Mucosa of descending colon (tissue), 3 donors: ENCODE measurements around the gene GNA14. TPM values are rescaled to one million over a fixed set of nuclear protein-coding genes. Genes with fewer than 3 reads are reported as not detected.
A peak's percentile ranks its signal among the peaks of the same experiment; 100 is the strongest.

ENCODE experiments used
- ATAC-seq: fragments of 200-7000 bp; cut with Tn5 transposase; one replicate; pipeline ENCODE4 v1.9.1; 2020; ENCODE audit warnings: mild to moderate bottlenecking, moderate library complexity
- DNase-seq, 3 donors: peaks; one replicate each; pipeline ENCODE4 v3.0.0-alpha.2; 2020
- H3K36me3 ChIP-seq: fragments of 200-600 bp; one replicate; pipeline ENCODE4 v1.8.0; 2021; ENCODE audit warnings: low read depth, mild to moderate bottlenecking
- H3K4me1 ChIP-seq: fragments of 200-600 bp; one replicate; pipeline ENCODE4 v1.8.0; 2021; ENCODE audit warnings: low read depth, mild to moderate bottlenecking
- H3K4me3 ChIP-seq: fragments of 200-600 bp; one replicate; pipeline ENCODE4 v1.8.0; 2021; ENCODE audit warnings: mild to moderate bottlenecking
- H3K9me3 ChIP-seq: fragments of 200-600 bp; one replicate; pipeline ENCODE4 v1.8.0; 2021; ENCODE audit warnings: mild to moderate bottlenecking
- intact Hi-C, 2 donors: fragments of 100-400 bp; cut with DNase I in 1 of 2; cut with micrococcal nuclease in 1 of 2; formaldehyde crosslinking; loops; one replicate each; pipeline versions ENCODE4 v1.11.0 to v1.11.1; 2022; cut with DNase I, micrococcal nuclease
- total RNA-seq, 3 donors: library from RNA; stranded (reverse); fragmentation: NEBNext Ultra II Directional in 2 of 3; extraction: Animal tissue kit (Norgen Biotek cat#: 25700) in 2 of 3; gene quantifications; one replicate each; pipeline versions ENCODE4 v1.2.1 to v1.2.4, GENCODE V29; 2021 to 2023
- TF ChIP-seq, protein P1 (sequence below): fragments of 200-600 bp; IDR thresholded peaks from one replicate; pipeline ENCODE4 v1.8.0; 2022; ENCODE audit warnings: antibody characterized with exemption, mild to moderate bottlenecking
- donor health status: DM: no; HTN: no; CAD: no; lungs with moderate emphysema.
- donor health status: DM: no; HTN: no; CAD: no.
- donor health status: DM: no; HTN: yes; CAD: no.

Gene GNA14
- total RNA-seq, 3 donors from 2014 or later = 7.0 to 14.6 (median 7.4) TPM

DNA sequence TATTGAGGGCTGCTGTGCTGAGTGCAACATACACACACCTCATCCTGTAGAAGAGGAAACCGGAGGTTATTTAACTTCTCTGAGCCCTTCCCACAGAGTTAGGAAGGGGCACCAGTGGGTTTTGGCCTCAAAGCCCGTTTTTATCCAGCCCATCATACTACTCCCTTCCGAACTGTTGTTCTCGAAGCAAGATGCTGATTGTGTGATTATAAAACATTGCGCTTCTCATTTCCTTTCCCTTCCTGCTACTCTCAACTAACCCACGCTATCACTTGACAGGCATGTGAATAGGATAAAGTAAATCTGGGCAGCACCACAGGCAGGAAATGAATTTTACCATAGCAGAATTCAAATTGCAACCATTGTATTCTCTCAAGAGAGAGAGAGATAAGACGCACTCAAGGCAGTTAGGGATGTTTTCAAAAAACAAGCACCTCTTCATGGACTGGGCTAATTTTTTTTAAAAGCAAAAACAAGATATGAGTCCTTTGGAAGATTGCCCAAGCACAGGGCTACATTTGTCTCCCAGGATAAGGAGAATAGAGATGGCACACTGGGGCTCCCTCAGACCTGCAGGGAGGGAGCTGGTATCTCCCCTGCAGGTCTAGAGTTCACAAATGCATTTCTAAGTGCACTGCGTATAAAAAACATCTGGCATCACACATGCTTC, 52.6 kb downstream of the GNA14 start:
- intact Hi-C loops = no loop called here
- no peak for ATAC-seq
- Histone ChIP-seq H3K4me1 (peaks cover 10% of the 10 kb centered on the region), H3K4me3 (no peak overlapping the region), H3K36me3 (no peaks in the 10 kb centered on the region), H3K9me3 (no peaks in the 10 kb centered on the region)
- TF ChIP-seq, protein P1, sequence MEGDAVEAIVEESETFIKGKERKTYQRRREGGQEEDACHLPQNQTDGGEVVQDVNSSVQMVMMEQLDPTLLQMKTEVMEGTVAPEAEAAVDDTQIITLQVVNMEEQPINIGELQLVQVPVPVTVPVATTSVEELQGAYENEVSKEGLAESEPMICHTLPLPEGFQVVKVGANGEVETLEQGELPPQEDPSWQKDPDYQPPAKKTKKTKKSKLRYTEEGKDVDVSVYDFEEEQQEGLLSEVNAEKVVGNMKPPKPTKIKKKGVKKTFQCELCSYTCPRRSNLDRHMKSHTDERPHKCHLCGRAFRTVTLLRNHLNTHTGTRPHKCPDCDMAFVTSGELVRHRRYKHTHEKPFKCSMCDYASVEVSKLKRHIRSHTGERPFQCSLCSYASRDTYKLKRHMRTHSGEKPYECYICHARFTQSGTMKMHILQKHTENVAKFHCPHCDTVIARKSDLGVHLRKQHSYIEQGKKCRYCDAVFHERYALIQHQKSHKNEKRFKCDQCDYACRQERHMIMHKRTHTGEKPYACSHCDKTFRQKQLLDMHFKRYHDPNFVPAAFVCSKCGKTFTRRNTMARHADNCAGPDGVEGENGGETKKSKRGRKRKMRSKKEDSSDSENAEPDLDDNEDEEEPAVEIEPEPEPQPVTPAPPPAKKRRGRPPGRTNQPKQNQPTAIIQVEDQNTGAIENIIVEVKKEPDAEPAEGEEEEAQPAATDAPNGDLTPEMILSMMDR = no peak
- DNase-seq = no peak

DNA sequence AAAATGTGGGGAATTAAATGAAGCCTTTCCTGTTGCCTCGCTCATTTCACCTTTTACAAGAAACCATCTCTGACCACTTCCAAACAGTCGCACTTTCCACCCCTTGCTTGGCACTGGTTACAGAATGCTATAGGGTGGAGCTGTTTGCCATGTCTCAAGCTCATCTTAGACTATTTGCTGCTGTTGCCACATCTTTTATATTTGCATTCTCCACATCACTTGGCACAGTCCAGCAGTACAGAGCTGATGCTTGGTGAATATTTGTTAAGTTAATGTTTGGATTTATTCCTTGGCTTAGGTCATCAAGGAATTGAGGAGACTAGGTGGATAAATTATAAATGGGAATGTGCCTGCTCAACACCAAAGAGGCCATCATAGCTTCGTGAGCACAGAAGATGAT, 53.2 kb downstream of the GNA14 start:
- intact Hi-C loops = no loop called here
- ATAC-seq (peak; percentile 33), DNase-seq (no peak)

DNA sequence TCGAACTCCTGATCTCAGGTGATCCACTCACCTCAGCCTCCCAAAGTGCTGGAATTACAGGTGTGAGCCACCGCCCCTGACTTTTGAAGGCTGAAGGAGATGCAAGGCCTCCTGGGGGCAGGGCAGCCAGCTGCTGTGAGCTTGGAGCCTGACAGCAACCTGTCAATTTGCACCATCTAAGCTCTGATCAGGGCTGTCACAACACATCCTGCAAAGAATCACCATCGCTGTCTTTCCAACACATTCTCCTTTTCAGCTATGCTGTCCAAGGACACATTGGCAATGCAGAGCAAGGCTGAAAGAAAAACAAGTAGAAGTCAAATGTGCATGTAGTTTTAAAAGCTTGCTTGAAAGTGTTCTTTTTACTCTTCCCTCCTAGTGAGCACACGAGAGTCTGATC, 54.6 kb downstream of the GNA14 start:
- ATAC-seq (no peak), DNase-seq (no peak)
- TF ChIP-seq, protein P1 = no peak
- Histone ChIP-seq H3K36me3 (no peaks in the 10 kb centered on the region), H3K4me1 (peaks cover 18% of the 10 kb centered on the region), H3K4me3 (no peak overlapping the region), H3K9me3 (no peaks in the 10 kb centered on the region)
- intact Hi-C loops = no loop called here

More for the DNA sequence above, 53.2 kb downstream of the GNA14 start:
- Histone ChIP-seq H3K4me3 (no peak overlapping the region), H3K36me3 (no peaks in the 10 kb centered on the region), H3K9me3 (no peaks in the 10 kb centered on the region), H3K4me1 (peaks cover 14% of the 10 kb centered on the region)
- TF ChIP-seq, protein P1 = no peak

DNA sequence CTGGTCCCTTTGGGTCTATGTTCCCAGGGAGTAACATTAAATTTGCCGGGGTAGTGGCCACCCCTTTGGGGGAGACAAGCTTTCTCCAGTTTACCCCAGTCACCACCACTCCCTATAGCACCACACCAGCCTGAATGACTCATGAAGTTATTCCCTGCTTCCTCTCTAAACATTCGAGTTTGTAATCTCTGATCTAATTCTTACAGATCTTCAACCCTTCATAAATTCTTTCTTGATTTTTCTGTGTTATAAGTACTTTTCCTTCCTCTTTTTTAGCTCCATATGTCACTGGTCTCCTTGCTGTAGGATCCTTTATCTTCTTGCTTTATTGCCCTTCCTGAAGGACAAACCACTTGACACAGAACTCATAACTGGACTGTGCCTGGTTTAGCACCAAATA, 55.6 kb downstream of the GNA14 start:
- H3K36me3 ChIP-seq = no peaks in the 10 kb centered on the region
- intact Hi-C loops = no loop called here
- no peak overlapping the region for H3K4me3 ChIP-seq
- H3K9me3 ChIP-seq = no peaks in the 10 kb centered on the region
- H3K4me1 ChIP-seq = peaks cover 20% of the 10 kb centered on the region
- TF ChIP-seq, protein P1 = no peak
- no peak for DNase-seq
- ATAC-seq = no peak

GRCh38 chr9:77589046-77589795, 58.9 kb downstream of the GNA14 start:
- H3K4me3 ChIP-seq = no peak overlapping the region
- DNase-seq = peak in 2 of 3 donors; percentile 39 to 71
- intact Hi-C loops = no loop called here
- ATAC-seq = peak; percentile 92
- peaks cover 20% of the 10 kb centered on the region for H3K4me1 ChIP-seq
- no peaks in the 10 kb centered on the region for H3K36me3 ChIP-seq
- TF ChIP-seq, protein P1 = no peak
- no peaks in the 10 kb centered on the region for H3K9me3 ChIP-seq
